Cardiac fibroblast (primary cell): ENCODE data around the gene CITED4.

Experiments used
- DNase-seq, 2 donors: peaks; one replicate each; pipeline versions ENCODE4 v3.0.0 to v3.0.0-alpha.2; 2010; ENCODE audit warnings: low read depth in 2 of 2
- H3K4me3 ChIP-seq, 2 donors: replicated peaks in 1 of 2; 1 replicate in 1 of 2; 2 replicates in 1 of 2; pipeline ENCODE4 v1.5.1; 2011; ENCODE audit warnings: low read depth in 2 of 2, low read length in 2 of 2, mild to moderate bottlenecking in 2 of 2, moderate library complexity in 1 of 2
- TF ChIP-seq, protein P1 (sequence below): IDR thresholded peaks from one replicate; pipeline ENCODE4 v1.5.1; 2011; ENCODE audit warnings: low read depth, mild to moderate bottlenecking, low read length, inconsistent platforms

The CITED4 gene

DNA sequence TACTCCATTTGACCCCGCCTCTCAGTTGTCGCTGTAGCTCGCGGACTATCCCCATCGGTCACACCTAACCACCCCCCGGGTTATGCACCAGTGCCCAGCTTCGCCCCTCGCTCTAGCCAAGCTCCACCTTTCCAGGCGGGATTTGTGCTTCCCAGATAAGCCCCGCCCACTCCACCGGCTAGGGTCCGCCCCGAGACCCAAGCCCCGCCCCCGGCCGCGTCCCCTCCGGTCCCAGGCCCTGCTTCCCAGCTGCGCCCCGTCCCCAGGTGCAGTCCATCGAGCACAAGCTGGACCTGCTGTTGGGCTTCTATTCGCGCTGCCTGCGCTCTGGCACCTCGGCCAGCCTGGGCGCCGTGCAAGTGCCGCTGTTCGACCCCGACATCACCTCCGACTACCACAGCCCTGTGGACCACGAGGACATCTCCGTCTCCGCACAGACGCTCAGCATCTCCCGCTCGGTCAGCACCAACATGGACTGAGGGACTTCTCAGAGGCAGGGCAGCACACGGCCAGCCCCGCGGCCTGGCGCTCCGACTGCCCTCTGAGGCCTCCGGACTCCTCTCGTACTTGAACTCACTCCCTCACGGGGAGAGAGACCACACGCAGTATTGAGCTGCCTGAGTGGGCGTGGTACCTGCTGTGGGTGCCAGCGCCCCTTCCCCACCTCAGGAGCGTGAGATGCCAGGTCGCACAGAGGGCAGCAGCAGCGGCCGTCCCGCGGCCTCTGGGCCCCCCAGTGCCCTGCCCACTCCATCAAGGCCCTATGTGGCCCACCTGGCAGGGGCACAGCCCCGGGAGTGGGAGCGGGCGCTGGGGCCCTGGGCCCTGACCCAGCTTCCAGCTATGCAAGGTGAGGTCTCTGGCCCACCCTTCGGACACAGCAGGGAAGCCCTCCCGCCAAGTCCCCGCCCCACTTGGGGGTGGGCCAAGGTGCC lies 23.9 kb downstream of the CITED4 start:
- H3K4me3 ChIP-seq, result no peak overlapping the region
- TF ChIP-seq, protein P1, sequence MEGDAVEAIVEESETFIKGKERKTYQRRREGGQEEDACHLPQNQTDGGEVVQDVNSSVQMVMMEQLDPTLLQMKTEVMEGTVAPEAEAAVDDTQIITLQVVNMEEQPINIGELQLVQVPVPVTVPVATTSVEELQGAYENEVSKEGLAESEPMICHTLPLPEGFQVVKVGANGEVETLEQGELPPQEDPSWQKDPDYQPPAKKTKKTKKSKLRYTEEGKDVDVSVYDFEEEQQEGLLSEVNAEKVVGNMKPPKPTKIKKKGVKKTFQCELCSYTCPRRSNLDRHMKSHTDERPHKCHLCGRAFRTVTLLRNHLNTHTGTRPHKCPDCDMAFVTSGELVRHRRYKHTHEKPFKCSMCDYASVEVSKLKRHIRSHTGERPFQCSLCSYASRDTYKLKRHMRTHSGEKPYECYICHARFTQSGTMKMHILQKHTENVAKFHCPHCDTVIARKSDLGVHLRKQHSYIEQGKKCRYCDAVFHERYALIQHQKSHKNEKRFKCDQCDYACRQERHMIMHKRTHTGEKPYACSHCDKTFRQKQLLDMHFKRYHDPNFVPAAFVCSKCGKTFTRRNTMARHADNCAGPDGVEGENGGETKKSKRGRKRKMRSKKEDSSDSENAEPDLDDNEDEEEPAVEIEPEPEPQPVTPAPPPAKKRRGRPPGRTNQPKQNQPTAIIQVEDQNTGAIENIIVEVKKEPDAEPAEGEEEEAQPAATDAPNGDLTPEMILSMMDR, result no peak
- DNase-seq, result no peak

DNA sequence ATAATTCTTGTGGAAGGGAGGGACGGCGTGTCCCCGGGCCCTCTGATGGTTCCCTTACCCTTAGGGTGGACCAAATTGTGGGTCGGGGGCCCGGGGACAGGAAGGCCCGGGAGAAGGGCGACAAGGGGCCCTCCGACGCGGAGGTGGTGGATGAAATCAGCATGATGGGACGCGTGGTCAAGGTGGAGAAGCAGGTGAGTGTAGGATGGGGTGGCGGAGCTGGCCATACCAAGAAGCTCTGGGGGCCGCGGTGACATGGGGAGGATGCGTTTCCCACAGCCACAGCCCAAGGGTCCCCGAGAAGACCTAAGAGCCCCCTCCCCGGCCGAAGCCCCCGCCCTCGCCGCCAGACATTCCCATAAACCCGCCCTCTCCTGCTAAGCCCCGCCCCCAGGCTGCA lies 24.6 kb downstream of the CITED4 start:
- no peak overlapping the region for H3K4me3 ChIP-seq
- no peak for DNase-seq
- TF ChIP-seq, protein P1, result no peak

DNA sequence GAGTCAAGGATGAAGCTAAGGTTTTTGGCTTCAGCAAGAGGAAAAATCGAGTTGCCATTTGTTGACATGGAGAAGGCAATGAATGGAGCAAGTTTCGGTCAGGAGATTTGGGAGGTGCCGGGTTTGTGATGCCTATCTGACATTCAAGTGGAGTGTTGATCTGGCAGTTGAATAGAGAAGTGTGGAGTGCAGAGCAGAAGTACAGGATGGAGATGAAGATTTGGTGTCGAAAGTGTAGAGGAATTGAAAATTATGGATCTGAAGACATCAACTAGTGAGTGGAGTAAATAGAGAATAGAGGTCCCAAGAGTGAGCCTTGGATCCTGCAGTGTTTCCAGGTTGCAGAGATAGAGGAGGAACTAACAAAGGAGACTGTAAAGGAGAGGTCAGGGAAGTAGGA lies 25.9 kb downstream of the CITED4 start:
- no peak overlapping the region for H3K4me3 ChIP-seq
- TF ChIP-seq, protein P1, result no peak
- DNase-seq, result no peak

DNA sequence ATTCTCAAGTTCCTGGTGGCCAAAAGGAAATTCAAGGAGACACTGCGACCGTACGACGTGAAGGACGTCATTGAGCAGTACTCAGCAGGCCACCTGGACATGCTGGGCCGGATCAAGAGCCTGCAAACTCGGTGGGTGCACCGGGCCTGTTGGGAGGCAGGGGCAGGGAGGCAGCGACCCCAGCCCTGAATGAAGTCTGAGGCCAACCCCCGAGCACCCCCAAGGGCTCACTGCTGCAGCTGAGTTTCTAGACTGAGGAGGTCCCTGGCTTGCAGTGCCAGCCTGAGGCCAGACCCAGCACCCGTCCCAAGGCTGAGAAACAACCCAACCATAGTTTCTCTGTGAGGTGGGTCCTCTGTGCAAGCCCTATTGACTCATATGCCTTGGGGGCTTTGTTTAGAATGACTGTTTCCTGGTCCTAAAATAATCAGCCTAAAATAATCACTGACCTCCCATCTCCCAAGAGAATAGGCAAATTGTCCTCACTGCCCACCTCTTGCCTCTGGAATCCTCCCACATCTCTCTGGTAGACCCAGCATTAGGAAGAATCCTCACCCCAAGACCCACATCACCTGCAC lies 27.1 kb downstream of the CITED4 start:
- no peak for DNase-seq
- TF ChIP-seq, protein P1, result no peak
- H3K4me3 ChIP-seq, result no peak overlapping the region

DNA sequence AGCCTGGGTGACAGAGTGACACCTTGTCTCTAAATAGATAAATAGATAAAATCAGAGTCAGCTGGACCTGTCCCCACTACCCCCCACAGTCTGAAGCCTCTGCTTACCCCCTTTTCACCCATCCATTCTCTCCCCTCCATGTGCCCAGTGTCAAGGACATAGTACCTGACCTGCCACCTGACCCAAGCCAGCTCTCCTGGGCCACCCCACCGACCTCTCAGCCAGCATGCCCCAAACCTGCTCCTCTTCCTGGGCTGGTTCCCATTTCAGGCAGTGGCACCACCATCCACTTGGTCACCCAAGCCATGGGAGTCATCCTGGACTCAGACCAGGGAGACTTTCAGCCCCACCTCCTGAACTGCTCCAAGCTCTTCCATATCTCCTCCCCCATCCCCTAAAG lies 28.2 kb downstream of the CITED4 start:
- TF ChIP-seq, protein P1, result no peak
- H3K4me3 ChIP-seq, result no peak overlapping the region
- no peak for DNase-seq

DNA sequence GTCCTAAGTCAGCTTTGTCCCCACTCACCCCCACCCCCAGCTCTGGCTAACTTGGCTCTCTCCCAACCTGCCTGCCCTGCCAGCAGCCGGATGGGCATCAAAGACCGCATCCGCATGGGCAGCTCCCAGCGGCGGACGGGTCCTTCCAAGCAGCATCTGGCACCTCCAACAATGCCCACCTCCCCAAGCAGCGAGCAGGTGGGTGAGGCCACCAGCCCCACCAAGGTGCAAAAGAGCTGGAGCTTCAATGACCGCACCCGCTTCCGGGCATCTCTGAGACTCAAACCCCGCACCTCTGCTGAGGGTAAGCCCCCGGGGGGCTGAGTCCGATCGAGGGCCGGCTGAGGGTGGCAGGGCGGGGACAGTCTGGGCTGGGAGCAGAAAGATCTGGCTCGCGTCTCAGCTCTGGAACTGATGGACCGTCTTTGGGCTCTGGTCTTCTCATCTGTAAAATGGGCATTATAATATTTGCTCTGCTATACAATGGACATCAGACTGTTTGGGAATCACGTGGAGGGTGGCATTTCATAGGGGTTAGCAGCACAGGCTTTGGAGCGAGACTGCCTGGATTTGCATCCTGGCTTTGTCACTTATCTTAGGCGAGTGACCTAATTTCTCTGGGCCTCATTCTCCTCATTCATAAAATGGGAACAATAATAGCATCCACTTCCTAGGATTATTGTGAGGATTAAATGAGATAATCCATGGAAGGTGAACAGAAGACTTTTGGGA lies 31.0 kb downstream of the CITED4 start:
- no peak overlapping the region for H3K4me3 ChIP-seq
- DNase-seq, result no peak
- TF ChIP-seq, protein P1, result no peak
